Stimulated activated CD4-positive, alpha-beta T cell treated with anti-CD3 and anti-CD28 coated beads, Interleukin-2, amount 100 ng/mL, for 24 hours (primary cell): ENCODE data around the gene SLC39A13.
A peak's percentile ranks its signal among the peaks of the same experiment; 100 is the strongest.

ENCODE experiments used
- DNase-seq, 2 donors: peaks; one replicate each; pipeline ENCODE4 v3.0.0-alpha.2; 2020

The SLC39A13 gene

DNA sequence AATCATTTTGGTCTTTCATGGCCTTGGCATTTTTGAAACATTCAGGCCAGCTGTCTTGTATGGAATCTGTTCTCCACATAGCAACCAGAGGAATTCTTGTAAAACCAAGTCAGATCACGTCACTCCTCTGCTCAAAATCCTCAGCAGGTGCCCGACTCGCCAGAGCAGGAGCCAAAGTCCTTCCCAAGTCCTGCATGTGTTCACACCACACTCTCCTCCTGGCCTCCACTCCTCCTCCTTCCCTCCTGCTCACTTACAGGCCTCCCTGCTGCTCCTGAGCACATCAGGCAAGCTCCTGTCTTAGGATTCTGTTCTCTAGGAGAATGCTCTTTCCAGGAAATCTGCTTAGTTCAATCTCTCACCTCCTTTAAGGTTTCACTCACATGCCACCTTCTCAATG is 24.8 kb downstream of the SLC39A13 start:
- DNase-seq: no peak

- no peak for DNase-seq
These were observed 25.8 kb downstream of the SLC39A13 start for GRCh38 chr11:47434011-47434786.

- no peak for DNase-seq
These were observed 27.3 kb downstream of the SLC39A13 start for GRCh38 chr11:47435687-47436086.

DNA sequence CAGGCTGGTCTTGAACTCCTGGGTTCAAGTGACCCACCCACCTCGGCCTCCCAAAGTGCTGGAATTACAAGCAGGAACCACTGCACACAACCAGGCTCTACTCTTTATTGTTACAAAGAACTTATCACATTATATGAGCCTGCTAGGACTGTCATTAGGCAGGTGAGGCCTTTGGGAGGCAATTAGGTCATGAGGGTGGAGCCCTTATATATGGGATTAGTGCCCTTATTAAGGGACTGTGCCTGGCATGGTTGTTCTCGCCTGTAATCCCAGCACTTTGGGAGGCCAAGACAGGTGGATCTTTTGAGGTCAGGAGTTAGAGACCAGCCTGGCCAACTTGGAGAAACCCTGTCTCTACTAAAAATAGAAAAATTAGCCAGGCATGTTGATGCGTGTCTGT is 28.3 kb downstream of the SLC39A13 start:
- no peak for DNase-seq

DNA sequence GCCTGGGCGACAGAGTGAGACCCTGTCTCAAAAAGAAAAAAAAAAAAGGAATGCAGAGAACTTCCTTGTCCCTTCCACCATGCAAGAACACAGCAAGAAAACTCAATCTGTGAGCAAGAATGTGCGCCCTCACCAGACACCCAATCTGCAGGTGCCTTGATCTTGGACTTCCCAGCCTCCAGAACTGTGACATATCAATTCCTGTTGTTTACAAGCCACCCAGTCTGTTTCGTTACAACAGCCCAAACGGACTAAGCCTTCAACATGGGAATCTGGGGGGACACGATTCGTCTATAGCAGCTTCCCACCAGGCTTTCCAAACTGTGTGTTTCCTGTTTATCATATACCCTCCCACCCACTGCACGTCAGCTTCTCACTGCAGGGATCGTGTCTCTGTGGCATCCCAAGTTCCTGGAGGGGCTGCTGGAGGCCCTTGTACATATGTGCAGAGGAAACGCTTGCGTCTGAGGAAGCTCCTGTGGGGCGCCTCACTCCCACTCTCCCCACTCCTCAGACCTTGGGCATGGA is 28.9 kb downstream of the SLC39A13 start:
- no peak for DNase-seq

DNA sequence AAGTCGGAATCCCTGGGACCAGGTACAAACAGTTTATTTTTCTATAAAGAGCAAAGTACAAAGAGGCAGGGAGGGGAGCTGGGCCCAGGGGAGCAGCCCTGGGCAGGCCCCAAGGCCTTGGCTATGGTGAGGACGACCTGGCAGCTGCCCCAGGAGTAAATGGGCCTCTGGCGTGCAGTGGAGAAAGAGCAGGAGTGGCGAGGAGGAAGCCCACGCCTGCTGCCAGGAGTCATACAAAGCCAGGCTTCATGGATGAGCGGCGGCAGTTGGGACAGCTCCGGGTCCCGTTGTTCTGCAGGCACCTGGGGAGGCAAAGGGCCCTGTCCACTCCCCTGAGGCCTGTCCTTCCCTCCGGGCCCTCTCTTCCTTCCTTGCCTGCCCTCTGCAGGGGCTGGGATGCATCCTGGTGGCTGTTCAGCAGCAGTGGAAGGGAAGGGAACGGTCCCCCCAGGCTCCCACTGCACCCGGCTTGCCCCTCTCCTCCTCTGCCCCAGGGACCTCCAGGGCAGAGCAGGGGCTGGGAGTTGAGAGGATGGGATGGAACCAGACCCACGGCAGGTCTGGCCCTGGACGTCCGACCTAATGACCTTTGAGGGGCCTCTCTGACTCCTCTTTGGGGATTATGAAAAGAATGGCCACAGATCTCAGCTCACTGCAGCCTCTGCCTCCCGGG is 29.5 kb downstream of the SLC39A13 start:
- no peak for DNase-seq

- DNase-seq: no peak
These were observed 30.3 kb downstream of the SLC39A13 start for GRCh38 chr11:47438721-47439120.

GRCh38 chr11:47440054-47440476 is 31.7 kb downstream of the SLC39A13 start:
- DNase-seq: no peak

- DNase-seq: no peak
These were observed 33.0 kb downstream of the SLC39A13 start for GRCh38 chr11:47441421-47441820.

DNA sequence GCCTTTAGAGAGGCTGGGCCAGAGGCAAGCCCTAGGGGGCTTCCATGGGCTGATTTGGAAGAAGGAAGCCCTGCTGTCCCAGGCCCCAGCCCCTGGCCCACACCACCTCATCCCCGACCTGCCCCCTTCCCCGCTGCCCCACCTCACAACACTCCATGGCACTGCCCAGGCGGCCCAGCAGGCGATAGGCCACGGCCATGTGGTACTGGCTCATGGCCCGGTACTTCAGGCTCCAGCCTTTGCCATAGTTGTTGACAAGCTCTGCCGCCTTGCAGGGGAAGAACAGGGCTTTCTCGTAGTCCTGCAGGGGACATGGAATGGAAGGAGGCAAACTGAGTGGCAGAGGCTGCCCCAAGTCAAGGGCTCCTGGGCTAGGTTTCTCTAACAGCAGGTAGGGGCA is 34.1 kb downstream of the SLC39A13 start:
- no peak for DNase-seq

DNA sequence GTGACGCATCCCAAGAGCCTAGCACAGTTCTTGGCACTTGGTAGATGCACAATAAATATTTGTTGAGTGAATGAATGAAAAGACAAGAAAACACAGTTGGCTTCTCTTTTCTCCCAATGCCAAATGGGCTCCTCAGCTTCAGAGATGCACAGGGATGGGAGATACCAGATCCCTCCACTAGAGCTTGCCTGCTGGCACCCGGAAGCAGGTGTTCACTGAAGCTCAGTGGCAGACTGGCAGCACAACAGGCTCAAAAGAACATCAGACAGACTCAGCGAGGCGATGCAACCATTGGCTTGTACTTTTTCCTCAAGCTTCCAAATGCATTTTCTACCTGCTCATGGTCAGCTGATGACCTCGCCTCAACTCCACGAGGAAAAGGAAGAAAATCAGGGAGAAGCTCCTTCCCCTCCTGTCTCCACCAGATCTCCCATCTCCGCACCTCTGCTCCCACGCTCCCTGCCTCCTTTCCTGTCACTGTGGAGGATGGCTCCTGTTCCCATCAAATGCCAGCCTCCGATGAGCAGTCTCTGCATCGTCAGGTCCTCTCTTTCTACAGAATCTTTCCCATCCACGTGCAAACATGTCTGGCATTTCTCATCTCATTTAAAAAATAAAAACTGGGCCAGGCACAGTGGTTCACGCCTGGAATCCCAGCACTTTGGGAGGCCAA is 34.8 kb downstream of the SLC39A13 start:
- DNase-seq: no peak

- DNase-seq: no peak
These were observed 35.4 kb downstream of the SLC39A13 start for GRCh38 chr11:47443817-47444216.

DNA sequence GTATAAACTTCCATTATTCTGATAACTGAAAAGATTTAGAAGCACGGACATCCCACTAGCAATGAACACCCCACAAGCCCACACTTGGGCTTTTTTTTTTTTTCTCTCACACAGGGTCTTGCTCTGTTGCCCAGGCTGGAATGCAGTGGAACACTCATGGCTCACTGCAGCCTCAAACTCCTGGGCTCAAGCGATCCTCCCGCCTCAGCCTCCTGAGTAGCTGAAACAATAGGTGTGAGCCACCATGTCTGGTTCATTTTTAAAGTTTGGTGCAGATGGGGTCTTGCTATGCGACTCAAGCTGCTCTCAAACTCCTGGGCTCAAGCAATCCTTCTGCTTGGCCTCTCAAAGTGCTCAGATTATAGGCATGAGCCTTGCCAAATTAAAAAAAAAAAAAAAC is 37.5 kb downstream of the SLC39A13 start:
- no peak for DNase-seq

DNA sequence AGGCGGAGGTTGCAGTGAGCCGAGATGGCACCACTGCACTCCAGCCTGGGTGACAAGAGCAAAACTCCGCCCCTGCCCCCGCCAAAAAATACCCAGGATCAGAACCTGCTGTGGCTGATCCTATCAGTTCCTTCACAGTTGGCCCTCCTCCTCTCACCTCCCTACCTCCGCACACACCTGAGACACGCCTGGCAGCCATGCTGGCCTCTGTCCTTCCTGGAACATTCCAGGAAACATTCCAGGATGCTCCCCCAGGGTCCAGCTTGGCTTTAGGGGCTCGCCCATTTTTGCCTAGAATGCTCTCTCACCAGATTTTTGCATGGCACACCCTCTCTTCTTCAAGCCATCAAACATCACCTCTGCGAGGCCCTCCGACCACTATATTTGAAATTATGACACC is 38.4 kb downstream of the SLC39A13 start:
- no peak for DNase-seq

- DNase-seq: no peak
These were observed 39.5 kb downstream of the SLC39A13 start for GRCh38 chr11:47447906-47448305.

GRCh38 chr11:47448566-47449427 is 40.4 kb downstream of the SLC39A13 start, which contains the start of gene RAPSN:
RAPSN (minus strand) TSS chr11:47449136; CDS start chr11:47448964, 172 bp downstream.
- no peak for DNase-seq

GRCh38 chr11:47449541-47449940 is 41.2 kb downstream of the SLC39A13 start:
- no peak for DNase-seq

DNA sequence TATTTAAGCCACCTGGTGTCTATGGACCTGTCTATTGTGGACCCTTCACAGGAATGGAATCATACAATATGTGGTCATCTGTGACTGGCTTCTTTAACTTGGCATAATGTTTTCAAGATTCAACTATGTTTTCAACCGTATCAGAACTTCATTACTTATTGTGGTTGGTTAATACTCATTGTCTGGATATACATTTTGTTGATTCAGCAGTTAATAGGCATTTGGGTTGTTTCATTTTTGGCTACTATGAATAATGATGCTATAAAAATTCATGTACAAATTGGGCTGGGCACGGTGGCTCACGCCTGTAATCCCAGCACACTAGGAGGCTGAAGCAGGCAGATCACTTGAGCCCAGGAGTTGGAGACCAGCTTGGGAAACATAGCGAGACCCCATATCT is 43.0 kb downstream of the SLC39A13 start:
- DNase-seq: no peak

GRCh38 chr11:47451990-47452389 is 43.6 kb downstream of the SLC39A13 start:
- DNase-seq: no peak

- DNase-seq: no peak
These were observed 45.0 kb downstream of the SLC39A13 start for GRCh38 chr11:47453365-47453764.

DNA sequence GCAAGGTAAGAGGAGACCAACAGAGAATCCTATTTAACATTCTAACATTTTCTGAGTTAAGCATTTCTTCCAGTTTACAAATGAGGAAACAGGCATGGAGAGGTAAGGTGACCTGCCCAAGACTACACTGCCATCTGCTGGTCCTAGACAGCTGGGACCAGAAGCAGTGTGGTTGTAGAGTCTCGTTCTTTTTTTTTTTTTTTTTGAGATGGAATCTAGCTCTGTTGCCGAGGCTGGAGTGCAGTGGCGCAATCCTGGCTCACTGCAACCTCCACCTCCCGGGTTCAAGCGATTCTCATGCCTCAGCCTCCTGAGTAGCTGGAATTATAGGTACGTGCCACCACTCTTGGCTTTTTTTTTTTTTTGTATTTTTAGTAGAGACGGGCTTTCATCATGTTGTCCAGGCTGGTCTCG is 45.9 kb downstream of the SLC39A13 start:
- peak; percentile 60 to 68 for DNase-seq

GRCh38 chr11:47460571-47461235 is 52.3 kb downstream of the SLC39A13 start:
- no peak for DNase-seq
